ENCODE results near the gene ARHGAP15. TPM values are rescaled to one million over a fixed set of nuclear protein-coding genes. Genes with fewer than 3 reads are reported as not detected.

ARHGAP15 gene
- total RNA-seq, 1 donor: 0.43 TPM

- no peak overlapping the region for H3K4me3 ChIP-seq (ENCODE audit: low read depth, low read length)
- TF ChIP-seq CTCF (IDR thresholded peaks at IDR 0.05; ENCODE audit: insufficient read depth, low read depth, low read length): no peak
- DNase-seq (ENCODE audit: low read depth): no peak
Observed at GRCh38 chr2:143668234-143668633, 539.0 kb downstream of the ARHGAP15 start.

- no peak for TF ChIP-seq CTCF (IDR thresholded peaks at IDR 0.05; ENCODE audit: insufficient read depth, low read depth, low read length)
Observed at GRCh38 chr2:143674051-143674450, 544.8 kb downstream of the ARHGAP15 start.

GRCh38 chr2:143675021-143675420 is 545.8 kb downstream of the ARHGAP15 start:
- no peak overlapping the region for H3K4me3 ChIP-seq (ENCODE audit: low read depth, low read length)
- TF ChIP-seq CTCF (IDR thresholded peaks at IDR 0.05; ENCODE audit: insufficient read depth, low read depth, low read length): no peak
- no peak for DNase-seq (ENCODE audit: low read depth)

More at GRCh38 chr2:143674051-143674450, 544.8 kb downstream of the ARHGAP15 start:
- DNase-seq (ENCODE audit: low read depth): no peak
- no peak overlapping the region for H3K4me3 ChIP-seq (ENCODE audit: low read depth, low read length)

GRCh38 chr2:143679617-143680016 is 550.4 kb downstream of the ARHGAP15 start:
- DNase-seq (ENCODE audit: low read depth): no peak
- H3K4me3 ChIP-seq (ENCODE audit: low read depth, low read length): no peak overlapping the region
- TF ChIP-seq CTCF (IDR thresholded peaks at IDR 0.05; ENCODE audit: insufficient read depth, low read depth, low read length): no peak

- no peak for DNase-seq (ENCODE audit: low read depth)
- no peak overlapping the region for H3K4me3 ChIP-seq (ENCODE audit: low read depth, low read length)
- TF ChIP-seq CTCF (IDR thresholded peaks at IDR 0.05; ENCODE audit: insufficient read depth, low read depth, low read length): no peak
Observed at GRCh38 chr2:143680885-143681405, 551.7 kb downstream of the ARHGAP15 start.

GRCh38 chr2:143682436-143683055 is 553.3 kb downstream of the ARHGAP15 start:
- TF ChIP-seq CTCF (IDR thresholded peaks at IDR 0.05; ENCODE audit: insufficient read depth, low read depth, low read length): no peak
- no peak for DNase-seq (ENCODE audit: low read depth)
- no peak overlapping the region for H3K4me3 ChIP-seq (ENCODE audit: low read depth, low read length)

- no peak for DNase-seq (ENCODE audit: low read depth)
- H3K4me3 ChIP-seq (ENCODE audit: low read depth, low read length): no peak overlapping the region
- TF ChIP-seq CTCF (IDR thresholded peaks at IDR 0.05; ENCODE audit: insufficient read depth, low read depth, low read length): no peak
Observed at GRCh38 chr2:143683977-143684376, 554.8 kb downstream of the ARHGAP15 start.
